Sigmoid colon (tissue), 4 donors: ENCODE results near the gene ZSWIM6.

Source experiments
- CTCF ChIP-seq, 4 experiments: fragments of 450-650 bp in 3 of 4; fragments of 200-600 bp in 1 of 4; IDR thresholded peaks; one replicate each; pipeline ENCODE4 v1.5.1; 2016 to 2019; ENCODE audit warnings: antibody characterized with exemption in 4 of 4, mild to moderate bottlenecking in 3 of 4, moderate library complexity in 2 of 4
- POLR2AphosphoS5 ChIP-seq, 4 donors: sonication (generic); formaldehyde crosslinking; IDR thresholded peaks; one replicate each; pipeline ENCODE4 v1.6.1; 2017; ENCODE audit warnings: antibody characterized with exemption in 4 of 4

- TF ChIP-seq CTCF (IDR thresholded peaks at IDR 0.05) (no peak), POLR2AphosphoS5 (IDR thresholded peaks at IDR 0.05) (no peak)
Measured at GRCh38 chr5:61342071-61342501, 10.0 kb downstream of the ZSWIM6 start.
